Measurements from ENCODE around the gene SCFD1.

The SCFD1 gene

GRCh38 chr14:30655658-30656057 is 33.5 kb downstream of the SCFD1 start:
- no peak for TF ChIP-seq CTCF (IDR thresholded peaks at IDR 0.05; ENCODE audit: extremely low read depth, missing control alignments)
- DNase-seq (ENCODE audit: low spot score) = no peak

DNA sequence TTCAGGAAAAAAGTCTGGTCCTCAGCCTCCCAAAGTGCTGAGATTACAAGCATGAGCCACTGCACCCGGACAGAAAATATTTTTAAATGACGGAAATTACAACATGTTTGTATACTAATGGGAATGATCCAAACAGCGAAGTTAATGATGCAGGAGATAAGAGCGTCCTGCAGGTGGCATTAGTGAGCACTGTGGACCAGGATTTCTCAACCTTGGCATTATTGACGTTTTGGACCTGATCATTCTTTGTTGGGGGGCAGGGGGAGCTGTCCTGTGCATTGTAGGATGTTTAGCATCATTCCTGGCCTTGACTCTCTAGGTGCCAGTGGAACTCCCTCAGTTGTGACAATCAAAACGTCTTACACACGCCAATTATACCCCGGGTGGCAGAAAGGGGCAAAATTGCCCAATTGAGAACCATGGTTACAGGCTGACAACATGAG is 34.1 kb downstream of the SCFD1 start:
- TF ChIP-seq CTCF (IDR thresholded peaks at IDR 0.05; ENCODE audit: extremely low read depth, missing control alignments) = peak; percentile 25
- peak; percentile 10 for DNase-seq (ENCODE audit: low spot score)

DNA sequence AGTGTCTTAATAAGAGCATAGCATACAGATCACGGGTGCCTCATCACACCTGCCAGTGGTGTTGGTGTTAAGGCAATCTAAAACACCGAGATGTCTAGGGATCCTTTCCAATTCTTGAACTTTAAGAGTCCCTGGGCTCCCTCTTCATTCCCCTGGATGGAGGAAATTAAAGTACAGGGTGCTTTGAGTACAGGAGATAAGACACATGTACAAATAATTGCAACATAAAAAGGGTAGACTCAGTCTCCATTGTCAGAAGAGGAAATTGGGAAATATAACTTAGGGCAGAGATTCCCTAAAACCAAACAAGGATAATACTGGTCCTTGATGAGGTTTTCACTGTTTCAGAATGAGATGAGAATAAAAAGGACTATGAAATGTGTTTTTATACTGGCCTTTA is 34.9 kb downstream of the SCFD1 start:
- DNase-seq (ENCODE audit: low spot score) = no peak
- no peak for TF ChIP-seq CTCF (IDR thresholded peaks at IDR 0.05; ENCODE audit: extremely low read depth, missing control alignments)

GRCh38 chr14:30657606-30658163 is 35.6 kb downstream of the SCFD1 start:
- DNase-seq (ENCODE audit: low spot score) = no peak
- no peak for TF ChIP-seq CTCF (IDR thresholded peaks at IDR 0.05; ENCODE audit: extremely low read depth, missing control alignments)

DNA sequence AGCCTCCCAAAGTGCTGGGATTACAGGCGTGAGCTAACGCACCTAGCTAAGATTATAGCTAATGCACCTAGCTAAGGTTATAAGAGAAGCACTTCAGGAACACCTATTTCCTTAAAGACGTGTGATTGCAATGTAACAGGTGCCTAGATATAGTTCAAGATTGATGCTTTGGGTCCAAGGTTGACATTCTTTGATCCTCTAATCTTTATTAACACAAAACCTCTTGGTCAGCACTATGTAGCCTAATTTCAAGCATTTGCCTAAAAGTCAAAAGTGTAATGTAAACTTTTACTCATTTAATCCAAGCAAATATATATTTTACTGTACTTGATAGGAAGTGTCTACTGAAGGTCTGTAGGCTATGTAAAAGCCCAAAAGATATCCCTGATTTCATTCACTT is 36.5 kb downstream of the SCFD1 start:
- DNase-seq (ENCODE audit: low spot score) = no peak
- no peak for TF ChIP-seq CTCF (IDR thresholded peaks at IDR 0.05; ENCODE audit: extremely low read depth, missing control alignments)

DNA sequence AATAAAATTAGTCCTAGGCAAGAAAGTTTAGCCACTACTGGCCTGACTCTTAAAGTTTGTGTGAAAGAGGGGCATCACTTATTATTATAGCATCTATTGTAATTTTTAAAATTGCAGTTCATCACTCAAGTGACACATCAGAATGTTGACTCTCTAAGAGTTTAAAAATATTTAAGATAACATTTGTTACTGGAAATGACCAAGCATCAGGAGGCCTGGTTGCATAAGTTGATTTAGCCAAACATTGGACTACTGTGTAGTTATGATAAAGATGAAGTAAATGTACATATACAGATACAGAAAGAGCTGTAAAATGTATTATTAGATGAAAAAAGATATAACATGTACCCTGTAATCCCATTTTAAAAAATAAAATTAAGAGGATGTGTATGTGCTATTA is 47.5 kb downstream of the SCFD1 start:
- no peak for DNase-seq (ENCODE audit: low spot score)
- TF ChIP-seq CTCF (IDR thresholded peaks at IDR 0.05; ENCODE audit: extremely low read depth, missing control alignments) = no peak

DNA sequence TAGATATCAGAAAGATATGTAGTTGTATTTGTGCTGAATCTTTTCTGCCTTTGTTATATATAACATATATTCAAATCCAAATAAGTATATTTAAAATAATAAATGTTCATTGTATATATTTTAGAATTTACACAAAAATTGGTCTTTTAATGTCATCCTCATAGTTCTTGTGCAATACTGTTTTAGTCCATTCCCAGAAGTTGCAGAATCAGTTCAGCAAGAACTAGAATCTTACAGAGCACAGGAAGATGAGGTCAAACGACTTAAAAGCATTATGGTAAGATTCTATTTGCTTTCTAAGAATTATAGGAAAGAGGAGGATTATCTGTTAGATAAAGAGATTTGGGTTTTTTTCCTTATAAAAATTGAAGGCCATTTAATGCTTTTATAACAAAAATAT is 51.0 kb downstream of the SCFD1 start:
- TF ChIP-seq CTCF (IDR thresholded peaks at IDR 0.05; ENCODE audit: extremely low read depth, missing control alignments) = no peak
- DNase-seq (ENCODE audit: low spot score) = no peak
